ENCODE measurements around the gene PRKN. TPM values are rescaled to one million over a fixed set of nuclear protein-coding genes. Genes with fewer than 3 reads are reported as not detected.

PRKN gene
- total RNA-seq, 1 donor from 2014 or later = not detected

- Mint-ChIP-seq H3K4me3 (no peak overlapping the region), H3K27ac (no peak overlapping the region), H3K27me3 (ENCODE audit: insufficient read depth) (no peaks in the 10 kb centered on the region), H3K4me1 (ENCODE audit: low read depth) (no peaks in the 10 kb centered on the region), H3K9me3 (peaks cover 14% of the 10 kb centered on the region), H3K36me3 (ENCODE audit: low read depth) (no peaks in the 10 kb centered on the region)
- no peak for DNase-seq (ENCODE audit: low spot score)
- intact Hi-C loops (cut with micrococcal nuclease) = no loop called here
These were observed 649.4 kb downstream of the PRKN start for GRCh38 chr6:162078126-162078525.

- intact Hi-C loops (cut with micrococcal nuclease) = no loop called here
- H3K4me3 Mint-ChIP-seq = no peak overlapping the region
These were observed 650.8 kb downstream of the PRKN start for GRCh38 chr6:162076816-162077215.

GRCh38 chr6:162074641-162075275, 652.8 kb downstream of the PRKN start:
- Mint-ChIP-seq H3K36me3 (ENCODE audit: low read depth) (no peaks in the 10 kb centered on the region), H3K4me3 (no peak overlapping the region), H3K4me1 (ENCODE audit: low read depth) (no peaks in the 10 kb centered on the region), H3K27me3 (ENCODE audit: insufficient read depth) (no peaks in the 10 kb centered on the region), H3K9me3 (peaks cover 28% of the 10 kb centered on the region), H3K27ac (no peak overlapping the region)
- DNase-seq (ENCODE audit: low spot score) = no peak
- intact Hi-C loops (cut with micrococcal nuclease) = no loop called here

More at GRCh38 chr6:162076816-162077215, 650.8 kb downstream of the PRKN start:
- DNase-seq (ENCODE audit: low spot score) = no peak
- Mint-ChIP-seq H3K4me1 (ENCODE audit: low read depth) (no peaks in the 10 kb centered on the region), H3K36me3 (ENCODE audit: low read depth) (no peaks in the 10 kb centered on the region), H3K27ac (no peak overlapping the region), H3K27me3 (ENCODE audit: insufficient read depth) (no peaks in the 10 kb centered on the region), H3K9me3 (peaks cover 24% of the 10 kb centered on the region)

- H3K4me3 Mint-ChIP-seq = no peak overlapping the region
- peaks cover 36% of the 10 kb centered on the region for H3K9me3 Mint-ChIP-seq
- intact Hi-C loops (cut with micrococcal nuclease) = no loop called here
- H3K36me3 Mint-ChIP-seq (ENCODE audit: low read depth) = no peaks in the 10 kb centered on the region
- no peak for DNase-seq (ENCODE audit: low spot score)
- H3K4me1 Mint-ChIP-seq (ENCODE audit: low read depth) = no peaks in the 10 kb centered on the region
- H3K27ac Mint-ChIP-seq = no peak overlapping the region
- H3K27me3 Mint-ChIP-seq (ENCODE audit: insufficient read depth) = no peaks in the 10 kb centered on the region
These were observed 656.9 kb downstream of the PRKN start for GRCh38 chr6:162070639-162071038.

GRCh38 chr6:162069995-162070394, 657.6 kb downstream of the PRKN start:
- Mint-ChIP-seq H3K27me3 (ENCODE audit: insufficient read depth) (no peaks in the 10 kb centered on the region), H3K4me3 (no peak overlapping the region), H3K27ac (no peak overlapping the region), H3K9me3 (peaks cover 36% of the 10 kb centered on the region), H3K4me1 (ENCODE audit: low read depth) (no peaks in the 10 kb centered on the region), H3K36me3 (ENCODE audit: low read depth) (no peaks in the 10 kb centered on the region)
- no peak for DNase-seq (ENCODE audit: low spot score)
- intact Hi-C loops (cut with micrococcal nuclease) = no loop called here

GRCh38 chr6:162068340-162068739, 659.2 kb downstream of the PRKN start:
- peaks cover 31% of the 10 kb centered on the region for H3K9me3 Mint-ChIP-seq
- H3K36me3 Mint-ChIP-seq (ENCODE audit: low read depth) = no peaks in the 10 kb centered on the region
- H3K27me3 Mint-ChIP-seq (ENCODE audit: insufficient read depth) = no peaks in the 10 kb centered on the region
- H3K27ac Mint-ChIP-seq = no peak overlapping the region
- H3K4me1 Mint-ChIP-seq (ENCODE audit: low read depth) = no peaks in the 10 kb centered on the region
- H3K4me3 Mint-ChIP-seq = no peak overlapping the region
- intact Hi-C loops (cut with micrococcal nuclease) = no loop called here
- no peak for DNase-seq (ENCODE audit: low spot score)

- Mint-ChIP-seq H3K9me3 (peaks cover 13% of the 10 kb centered on the region), H3K36me3 (ENCODE audit: low read depth) (no peaks in the 10 kb centered on the region), H3K4me1 (ENCODE audit: low read depth) (no peaks in the 10 kb centered on the region), H3K27ac (no peak overlapping the region), H3K4me3 (no peak overlapping the region), H3K27me3 (ENCODE audit: insufficient read depth) (no peaks in the 10 kb centered on the region)
- intact Hi-C loops (cut with micrococcal nuclease) = no loop called here
- no peak for DNase-seq (ENCODE audit: low spot score)
These were observed 663.9 kb downstream of the PRKN start for GRCh38 chr6:162063666-162064065.

- no peak overlapping the region for H3K27ac Mint-ChIP-seq
- no peaks in the 10 kb centered on the region for H3K27me3 Mint-ChIP-seq (ENCODE audit: insufficient read depth)
- DNase-seq (ENCODE audit: low spot score) = no peak
- no peaks in the 10 kb centered on the region for H3K9me3 Mint-ChIP-seq
- no peaks in the 10 kb centered on the region for H3K36me3 Mint-ChIP-seq (ENCODE audit: low read depth)
- intact Hi-C loops (cut with micrococcal nuclease) = no loop called here
- no peak overlapping the region for H3K4me3 Mint-ChIP-seq
- H3K4me1 Mint-ChIP-seq (ENCODE audit: low read depth) = peaks cover 7% of the 10 kb centered on the region
These were observed 669.2 kb downstream of the PRKN start for GRCh38 chr6:162058281-162058875.

GRCh38 chr6:162056745-162057144, 670.8 kb downstream of the PRKN start:
- no peak overlapping the region for H3K27ac Mint-ChIP-seq
- no peaks in the 10 kb centered on the region for H3K36me3 Mint-ChIP-seq (ENCODE audit: low read depth)
- H3K4me3 Mint-ChIP-seq = no peak overlapping the region
- H3K4me1 Mint-ChIP-seq (ENCODE audit: low read depth) = peaks cover 7% of the 10 kb centered on the region
- H3K27me3 Mint-ChIP-seq (ENCODE audit: insufficient read depth) = no peaks in the 10 kb centered on the region
- H3K9me3 Mint-ChIP-seq = no peaks in the 10 kb centered on the region
- no peak for DNase-seq (ENCODE audit: low spot score)
- intact Hi-C loops (cut with micrococcal nuclease) = no loop called here

- intact Hi-C loops (cut with micrococcal nuclease) = no loop called here
- DNase-seq (ENCODE audit: low spot score) = no peak
- H3K27ac Mint-ChIP-seq = no peak overlapping the region
- no peak overlapping the region for H3K4me3 Mint-ChIP-seq
- no peaks in the 10 kb centered on the region for H3K9me3 Mint-ChIP-seq
- H3K36me3 Mint-ChIP-seq (ENCODE audit: low read depth) = no peaks in the 10 kb centered on the region
- H3K27me3 Mint-ChIP-seq (ENCODE audit: insufficient read depth) = no peaks in the 10 kb centered on the region
- H3K4me1 Mint-ChIP-seq (ENCODE audit: low read depth) = peaks cover 7% of the 10 kb centered on the region
These were observed 671.5 kb downstream of the PRKN start for GRCh38 chr6:162056061-162056460.

- intact Hi-C loops (cut with micrococcal nuclease) = no loop called here
- Mint-ChIP-seq H3K4me1 (ENCODE audit: low read depth) (peaks cover 7% of the 10 kb centered on the region), H3K27ac (no peak overlapping the region), H3K36me3 (ENCODE audit: low read depth) (no peaks in the 10 kb centered on the region), H3K4me3 (no peak overlapping the region), H3K9me3 (no peaks in the 10 kb centered on the region), H3K27me3 (ENCODE audit: insufficient read depth) (no peaks in the 10 kb centered on the region)
- no peak for DNase-seq (ENCODE audit: low spot score)
These were observed 672.2 kb downstream of the PRKN start for GRCh38 chr6:162055365-162055764.

- Mint-ChIP-seq H3K9me3 (no peaks in the 10 kb centered on the region), H3K27me3 (ENCODE audit: insufficient read depth) (no peaks in the 10 kb centered on the region), H3K27ac (no peak overlapping the region), H3K36me3 (ENCODE audit: low read depth) (no peaks in the 10 kb centered on the region), H3K4me3 (no peak overlapping the region), H3K4me1 (ENCODE audit: low read depth) (peaks cover 7% of the 10 kb centered on the region)
- no peak for DNase-seq (ENCODE audit: low spot score)
- intact Hi-C loops (cut with micrococcal nuclease) = no loop called here
These were observed 674.5 kb downstream of the PRKN start for GRCh38 chr6:162053084-162053483.

GRCh38 chr6:162050579-162050978, 677.0 kb downstream of the PRKN start:
- no peak for DNase-seq (ENCODE audit: low spot score)
- H3K4me3 Mint-ChIP-seq = no peak overlapping the region
- H3K27me3 Mint-ChIP-seq (ENCODE audit: insufficient read depth) = no peaks in the 10 kb centered on the region
- peaks cover 7% of the 10 kb centered on the region for H3K4me1 Mint-ChIP-seq (ENCODE audit: low read depth)
- peaks cover 7% of the 10 kb centered on the region for H3K9me3 Mint-ChIP-seq
- H3K36me3 Mint-ChIP-seq (ENCODE audit: low read depth) = no peaks in the 10 kb centered on the region
- intact Hi-C loops (cut with micrococcal nuclease) = no loop called here
- no peak overlapping the region for H3K27ac Mint-ChIP-seq

- H3K27me3 Mint-ChIP-seq (ENCODE audit: insufficient read depth) = no peaks in the 10 kb centered on the region
- no peak overlapping the region for H3K4me3 Mint-ChIP-seq
- no peak for DNase-seq (ENCODE audit: low spot score)
- no peaks in the 10 kb centered on the region for H3K4me1 Mint-ChIP-seq (ENCODE audit: low read depth)
- H3K36me3 Mint-ChIP-seq (ENCODE audit: low read depth) = no peaks in the 10 kb centered on the region
- no peak overlapping the region for H3K27ac Mint-ChIP-seq
- peaks cover 17% of the 10 kb centered on the region for H3K9me3 Mint-ChIP-seq
- intact Hi-C loops (cut with micrococcal nuclease) = no loop called here
These were observed 681.2 kb downstream of the PRKN start for GRCh38 chr6:162046324-162046723.
